Measurements from ENCODE around the gene IQSEC2.

Gene IQSEC2

DNA sequence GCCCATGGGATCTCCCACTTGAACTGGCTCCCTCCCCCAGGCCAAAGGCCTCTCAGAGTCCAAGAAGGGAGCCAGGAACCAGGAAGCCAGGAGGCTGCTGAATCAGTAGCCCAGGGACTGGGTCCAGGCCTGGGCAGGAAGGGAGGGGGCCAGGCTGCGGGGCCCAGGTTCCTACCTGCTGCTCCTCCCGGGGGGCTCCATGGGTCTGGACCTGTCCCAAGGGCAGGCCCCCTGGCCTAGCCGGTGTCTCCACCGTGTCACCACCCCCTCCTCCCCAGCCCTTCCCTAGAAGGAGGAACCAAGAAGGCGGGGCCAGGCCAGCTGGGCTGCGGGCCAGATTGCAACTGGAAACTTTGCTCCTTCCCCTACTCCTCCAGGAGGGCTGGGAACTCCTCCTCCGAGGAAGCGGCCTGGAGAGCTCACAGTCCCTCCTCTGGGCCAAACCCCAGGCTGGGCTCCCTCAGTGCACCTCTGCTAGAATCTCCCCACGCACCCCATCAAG lies at the start of gene IQSEC2:
Gene IQSEC2 (minus strand): TSS at position 264 of the 502 bp plus-strand sequence.
- no peak within 1 kb of the TSS for H3K4me3 ChIP-seq (ENCODE audit: low read depth in 1 of 2, low read length in 1 of 2)
- peaks cover 0 to 8% of the 10 kb centered on the region in 2 experiments for H3K4me1 ChIP-seq (ENCODE audit: control insufficient read depth in 1 of 2, insufficient read depth in 1 of 2, low read depth in 1 of 2, low read length in 1 of 2)
- H3K27me3 ChIP-seq = no peaks in the 10 kb centered on the region
- no peaks in the 10 kb centered on the region for H3K36me3 ChIP-seq
- TF ChIP-seq, protein P1, sequence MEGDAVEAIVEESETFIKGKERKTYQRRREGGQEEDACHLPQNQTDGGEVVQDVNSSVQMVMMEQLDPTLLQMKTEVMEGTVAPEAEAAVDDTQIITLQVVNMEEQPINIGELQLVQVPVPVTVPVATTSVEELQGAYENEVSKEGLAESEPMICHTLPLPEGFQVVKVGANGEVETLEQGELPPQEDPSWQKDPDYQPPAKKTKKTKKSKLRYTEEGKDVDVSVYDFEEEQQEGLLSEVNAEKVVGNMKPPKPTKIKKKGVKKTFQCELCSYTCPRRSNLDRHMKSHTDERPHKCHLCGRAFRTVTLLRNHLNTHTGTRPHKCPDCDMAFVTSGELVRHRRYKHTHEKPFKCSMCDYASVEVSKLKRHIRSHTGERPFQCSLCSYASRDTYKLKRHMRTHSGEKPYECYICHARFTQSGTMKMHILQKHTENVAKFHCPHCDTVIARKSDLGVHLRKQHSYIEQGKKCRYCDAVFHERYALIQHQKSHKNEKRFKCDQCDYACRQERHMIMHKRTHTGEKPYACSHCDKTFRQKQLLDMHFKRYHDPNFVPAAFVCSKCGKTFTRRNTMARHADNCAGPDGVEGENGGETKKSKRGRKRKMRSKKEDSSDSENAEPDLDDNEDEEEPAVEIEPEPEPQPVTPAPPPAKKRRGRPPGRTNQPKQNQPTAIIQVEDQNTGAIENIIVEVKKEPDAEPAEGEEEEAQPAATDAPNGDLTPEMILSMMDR (IDR thresholded peaks at IDR 0.05) = no peak
- H3K9me3 ChIP-seq = no peaks in the 10 kb centered on the region
- no peak within 1 kb of the TSS for H3K27ac ChIP-seq

DNA sequence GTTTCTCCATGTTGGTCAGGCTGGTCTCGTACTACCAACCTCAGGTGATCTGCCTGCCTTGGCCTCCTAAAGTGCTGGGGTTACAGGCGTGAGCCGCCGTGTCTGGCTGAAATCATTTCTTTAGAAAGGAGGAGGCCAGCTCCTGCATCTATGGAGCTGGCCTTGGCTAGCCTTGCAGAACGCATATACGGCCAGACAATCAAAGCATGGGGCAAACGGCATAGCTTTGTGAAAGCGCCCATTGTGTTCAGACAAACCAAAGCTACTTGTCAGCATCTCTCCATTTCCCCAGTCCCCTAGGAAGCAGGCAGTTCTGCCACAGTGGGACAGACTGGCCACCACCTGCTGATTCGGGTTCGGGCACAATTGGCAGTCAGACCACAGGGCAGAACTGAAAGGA lies 48.9 kb upstream of the IQSEC2 start:
- Histone ChIP-seq H3K4me1 (ENCODE audit: control insufficient read depth in 1 of 2, insufficient read depth in 1 of 2, low read depth in 1 of 2, low read length in 1 of 2) (no peaks in the 10 kb centered on the region), H3K36me3 (no peaks in the 10 kb centered on the region), H3K9me3 (no peaks in the 10 kb centered on the region), H3K4me3 (ENCODE audit: low read depth in 1 of 2, low read length in 1 of 2) (no peak overlapping the region), H3K27me3 (peaks cover 35% of the 10 kb centered on the region), H3K27ac (no peak overlapping the region)
- TF ChIP-seq, protein P1 (IDR thresholded peaks at IDR 0.05) = no peak

DNA sequence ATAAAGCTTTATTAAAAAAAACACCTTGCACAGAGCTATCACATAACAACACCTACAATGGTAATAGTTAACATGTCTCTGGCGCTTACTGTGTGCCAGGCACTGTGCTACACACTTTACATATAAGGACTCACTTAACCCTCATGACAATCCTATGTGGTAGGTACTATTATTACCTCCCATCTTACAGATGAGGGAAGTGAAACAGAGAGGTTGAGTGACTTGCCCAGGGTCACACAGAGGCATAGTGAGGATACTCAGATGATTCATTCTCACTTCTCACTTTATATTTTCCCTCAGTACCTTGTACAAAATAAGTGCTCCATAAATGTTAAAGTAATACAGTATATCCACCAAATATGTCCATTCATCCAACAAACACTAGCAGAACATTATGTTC lies 43.4 kb upstream of the IQSEC2 start:
- Histone ChIP-seq H3K9me3 (no peaks in the 10 kb centered on the region), H3K27ac (no peak overlapping the region), H3K4me3 (ENCODE audit: low read depth in 1 of 2, low read length in 1 of 2) (no peak overlapping the region), H3K27me3 (peaks cover 90% of the 10 kb centered on the region), H3K36me3 (no peaks in the 10 kb centered on the region), H3K4me1 (ENCODE audit: control insufficient read depth in 1 of 2, insufficient read depth in 1 of 2, low read depth in 1 of 2, low read length in 1 of 2) (peaks cover 9 to 12% of the 10 kb centered on the region in 2 experiments)
- TF ChIP-seq, protein P1 (IDR thresholded peaks at IDR 0.05) = no peak

DNA sequence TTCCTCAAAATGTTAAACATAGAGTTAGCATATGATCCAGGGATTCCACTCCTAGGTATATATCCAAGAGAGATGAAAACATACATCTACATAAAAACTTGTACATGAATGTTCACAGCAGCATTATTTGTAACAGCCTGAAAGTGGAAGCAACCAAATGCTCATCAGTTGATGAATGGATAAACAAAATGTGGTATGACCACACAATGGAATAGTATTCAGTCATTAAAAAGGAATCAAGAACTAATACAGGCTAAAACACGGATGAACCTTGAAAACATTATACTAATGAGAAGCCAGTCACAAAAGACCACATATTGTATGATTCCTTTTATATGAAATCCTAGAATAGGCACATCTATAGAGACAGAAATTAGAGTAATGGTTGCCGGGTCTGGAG lies 42.7 kb upstream of the IQSEC2 start:
- Histone ChIP-seq H3K9me3 (no peaks in the 10 kb centered on the region), H3K27me3 (peaks cover 97% of the 10 kb centered on the region), H3K27ac (no peak overlapping the region), H3K4me1 (ENCODE audit: control insufficient read depth in 1 of 2, insufficient read depth in 1 of 2, low read depth in 1 of 2, low read length in 1 of 2) (peaks cover 9 to 12% of the 10 kb centered on the region in 2 experiments), H3K4me3 (ENCODE audit: low read depth in 1 of 2, low read length in 1 of 2) (no peak overlapping the region), H3K36me3 (no peaks in the 10 kb centered on the region)
- TF ChIP-seq, protein P1 (IDR thresholded peaks at IDR 0.05) = no peak

DNA sequence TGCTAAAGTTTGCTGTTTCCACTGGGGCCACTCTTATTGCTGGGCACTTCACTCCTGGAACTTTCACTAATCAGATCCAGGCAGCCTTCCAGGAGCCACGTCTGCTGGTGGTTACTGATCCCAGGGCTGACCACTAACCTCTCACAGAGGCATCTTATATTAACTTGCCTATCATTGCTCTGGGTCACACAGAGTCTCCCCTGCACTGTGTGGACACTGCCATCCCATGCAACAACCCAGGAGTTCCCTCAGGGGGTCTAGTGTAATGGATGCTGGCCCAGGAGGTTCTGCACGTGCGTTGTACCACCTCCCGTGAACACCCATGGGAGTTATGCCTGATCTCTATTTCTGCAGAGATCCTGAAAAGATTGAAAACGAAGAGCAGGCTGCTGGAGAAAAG lies 41.8 kb upstream of the IQSEC2 start:
- TF ChIP-seq, protein P1 (IDR thresholded peaks at IDR 0.05) = no peak
- Histone ChIP-seq H3K4me1 (ENCODE audit: control insufficient read depth in 1 of 2, insufficient read depth in 1 of 2, low read depth in 1 of 2, low read length in 1 of 2) (peaks cover 9 to 12% of the 10 kb centered on the region in 2 experiments), H3K27me3 (peaks cover 99% of the 10 kb centered on the region), H3K9me3 (no peaks in the 10 kb centered on the region), H3K36me3 (no peaks in the 10 kb centered on the region), H3K4me3 (ENCODE audit: low read depth in 1 of 2, low read length in 1 of 2) (no peak overlapping the region), H3K27ac (no peak overlapping the region)

Data from neutrophil (primary cell).